Hepatocyte (in vitro differentiated cells): ENCODE results near the gene ABCG4. TPM values are rescaled to one million over a fixed set of nuclear protein-coding genes. Genes with fewer than 3 reads are reported as not detected.

ENCODE experiments used
- DNase-seq: peaks from one replicate; pipeline ENCODE4 v3.0.0-alpha.2; 2016; ENCODE audit warnings: low spot score
- H2AFZ ChIP-seq: fragments of 200-600 bp; sonication (generic); 2 replicates; pipeline ENCODE4 v1.6.0; 2016; ENCODE audit warnings: antibody characterized with exemption, mild to moderate bottlenecking
- H3K27ac ChIP-seq: fragments of 200-600 bp; sonication (generic); 2 replicates; pipeline ENCODE4 v1.5.1; 2016; ENCODE audit warnings: mild to moderate bottlenecking
- H3K27me3 ChIP-seq: fragments of 200-600 bp; sonication (generic); 2 replicates; pipeline ENCODE4 v1.6.1; 2016
- H3K36me3 ChIP-seq: fragments of 200-600 bp; sonication (generic); replicated peaks from 2 replicates; pipeline ENCODE4 v1.5.1; 2016; ENCODE audit warnings: low read depth; ENCODE audit not compliant: insufficient read depth
- H3K4me1 ChIP-seq: fragments of 200-600 bp; sonication (generic); 2 replicates; pipeline ENCODE4 v1.5.1; 2016; ENCODE audit warnings: mild to moderate bottlenecking, moderate library complexity; ENCODE audit not compliant: insufficient read depth
- H3K4me2 ChIP-seq: fragments of 200-600 bp; sonication (generic); 2 replicates; pipeline ENCODE4 v1.6.0; 2016
- H3K4me3 ChIP-seq: fragments of 200-600 bp; sonication (generic); 2 replicates; pipeline ENCODE4 v1.5.1; 2016; ENCODE audit warnings: mild to moderate bottlenecking
- H3K79me2 ChIP-seq: fragments of 200-600 bp; sonication (generic); 2 replicates; pipeline ENCODE4 v1.6.0; 2017; ENCODE audit warnings: mild to moderate bottlenecking
- H3K9me2 ChIP-seq: fragments of 200-600 bp; sonication (generic); replicated peaks from 2 replicates; pipeline ENCODE4 v1.6.0; 2017; ENCODE audit warnings: mild to moderate bottlenecking; ENCODE audit not compliant: insufficient read depth
- H3K9me3 ChIP-seq: fragments of 200-600 bp; sonication (generic); 2 replicates; pipeline ENCODE4 v1.5.1; 2016; ENCODE audit warnings: low read depth, mild to moderate bottlenecking
- H4K20me1 ChIP-seq: fragments of 200-600 bp; sonication (generic); 2 replicates; pipeline ENCODE4 v1.6.0; 2016; ENCODE audit warnings: mild to moderate bottlenecking; ENCODE audit not compliant: insufficient read depth, poor library complexity, severe bottlenecking
- CTCF ChIP-seq: fragments of 200-600 bp; sonication (generic); IDR thresholded peaks from 2 replicates; pipeline ENCODE4 v1.5.1; 2016; ENCODE audit warnings: antibody characterized with exemption, mild to moderate bottlenecking; ENCODE audit not compliant: poor library complexity
- EZH2 ChIP-seq: fragments of 200-600 bp; sonication (generic); IDR thresholded peaks from 2 replicates; pipeline ENCODE4 v1.6.1; 2016; ENCODE audit warnings: antibody characterized with exemption, mild to moderate bottlenecking, borderline replicate concordance
- EZH2phosphoT487 ChIP-seq: fragments of 200-600 bp; sonication (generic); IDR thresholded peaks from one replicate; pipeline ENCODE4 v1.6.1; 2018; ENCODE audit warnings: antibody characterized with exemption, mild to moderate bottlenecking, low read depth, moderate library complexity; ENCODE audit not compliant: unreplicated experiment, severe bottlenecking
- WGBS: methylation state at CpG from one replicate; pipeline ENCODE4 v1.1.6; 2016; ENCODE audit warnings: low lambda C conversion rate; ENCODE audit errors: missing lambda C conversion rate; 5-methylcytosine and 5-hydroxymethylcytosine counted together
- polyA plus RNA-seq: library from polyadenylated mRNA; unstranded; fragments of >200 nt; fragmentation: Nextera tagmentation; extraction: Ambion mirVana; gene quantifications from 2 replicates; pipeline ENCODE4 v1.2.1, GENCODE V29; 2016
- total RNA-seq: library from RNA; depleted of rRNA; stranded (reverse); fragments of >200 nt; gene quantifications from 2 replicates; pipeline ENCODE4 v1.2.3, GENCODE V29; 2014

Gene ABCG4
- total and polyA plus RNA-seq, 2 experiments from 2014 or later = 0.45 TPM; not detected in 1

GRCh38 chr11:119145551-119145950 is 3.3 kb upstream of the ABCG4 start:
- no peak overlapping the region for H3K27ac ChIP-seq
- TF ChIP-seq CTCF (no peak), EZH2phosphoT487 (no peak)
- WGBS = 65% methylated on average over 3 of the region's 3 CpGs
- H3K4me1 ChIP-seq = no peaks in the 10 kb centered on the region
- H3K9me2 ChIP-seq = no peaks in the 10 kb centered on the region
- no peaks in the 10 kb centered on the region for H3K36me3 ChIP-seq
- no peaks in the 10 kb centered on the region for H3K9me3 ChIP-seq
- H2AFZ ChIP-seq = no peak overlapping the region
- DNase-seq = no peak
- peaks cover 40% of the 10 kb centered on the region for H3K27me3 ChIP-seq
- H4K20me1 ChIP-seq = no peaks in the 10 kb centered on the region
- no peaks in the 10 kb centered on the region for H3K79me2 ChIP-seq
- no peak overlapping the region for H3K4me3 ChIP-seq
- no peak overlapping the region for H3K4me2 ChIP-seq

- no peaks in the 10 kb centered on the region for H3K36me3 ChIP-seq
- no peak overlapping the region for H3K4me3 ChIP-seq
- H3K4me2 ChIP-seq = no peak overlapping the region
- H3K4me1 ChIP-seq = no peaks in the 10 kb centered on the region
- WGBS = 44% methylated on average over 6 of the region's 6 CpGs
- no peak for DNase-seq
- peaks cover 48% of the 10 kb centered on the region for H3K27me3 ChIP-seq
- no peaks in the 10 kb centered on the region for H3K9me2 ChIP-seq
- H3K9me3 ChIP-seq = no peaks in the 10 kb centered on the region
- no peak overlapping the region for H3K27ac ChIP-seq
- no peak overlapping the region for H2AFZ ChIP-seq
- H4K20me1 ChIP-seq = no peaks in the 10 kb centered on the region
- H3K79me2 ChIP-seq = no peaks in the 10 kb centered on the region
- no peak for TF ChIP-seq CTCF
- peak; percentile 8 for TF ChIP-seq EZH2
- no peak for TF ChIP-seq EZH2phosphoT487
Observed at GRCh38 chr11:119147604-119148333, 1.1 kb upstream of the ABCG4 start.

- Histone ChIP-seq H3K4me2 (peak overlapping the region; percentile 98), H3K36me3 (no peaks in the 10 kb centered on the region), H3K9me2 (no peaks in the 10 kb centered on the region), H4K20me1 (no peaks in the 10 kb centered on the region), H3K79me2 (no peaks in the 10 kb centered on the region), H3K9me3 (no peaks in the 10 kb centered on the region), H2AFZ (peak overlapping the region; percentile 78), H3K4me3 (peak overlapping the region; percentile 64), H3K4me1 (no peaks in the 10 kb centered on the region), H3K27me3 (peaks cover 45% of the 10 kb centered on the region), H3K27ac (no peak overlapping the region)
- TF ChIP-seq EZH2 = peak; percentile 23
- no peak for TF ChIP-seq EZH2phosphoT487
- WGBS = under 1% methylated on average over 16 of the region's 16 CpGs
- DNase-seq = no peak
Observed at GRCh38 chr11:119148720-119149017, 183 bp upstream of the ABCG4 start.

GRCh38 chr11:119149786-119150275 is 979 bp downstream of the ABCG4 start:
- H4K20me1 ChIP-seq = no peaks in the 10 kb centered on the region
- WGBS = 14% methylated on average over 13 of the region's 33 CpGs
- H3K79me2 ChIP-seq = no peaks in the 10 kb centered on the region
- no peak overlapping the region for H3K4me3 ChIP-seq
- peak overlapping the region; percentile 98 for H3K4me2 ChIP-seq
- no peak for TF ChIP-seq EZH2
- TF ChIP-seq CTCF = no peak
- TF ChIP-seq EZH2phosphoT487 = no peak
- peaks cover 44% of the 10 kb centered on the region for H3K27me3 ChIP-seq
- H3K9me2 ChIP-seq = no peaks in the 10 kb centered on the region
- H3K4me1 ChIP-seq = no peaks in the 10 kb centered on the region
- DNase-seq = no peak
- H3K9me3 ChIP-seq = no peaks in the 10 kb centered on the region
- H3K27ac ChIP-seq = no peak overlapping the region
- H3K36me3 ChIP-seq = no peaks in the 10 kb centered on the region
- peak overlapping the region; percentile 71 for H2AFZ ChIP-seq
